Stimulated activated naive B cell treated with anti-CD40 and anti-IgM and Interleukin-4, amounts not matched to agents 10 μg/mL and 1 μg/mL and 100 μg/mL, for 72 hours (primary cell): ENCODE data around the gene SNCA.

ENCODE experiments used
- ATAC-seq, 2 donors: fragments of 150-1000 bp; cut with Tn5 transposase; replicated peaks; 2 replicates each; pipeline ENCODE4 v1.10.0; 2021; ENCODE audit warnings: moderate library complexity in 1 of 2
- DNase-seq: peaks from one replicate; pipeline ENCODE4 v3.0.0; 2021
- H3K27ac Mint-ChIP-seq: one replicate; pipeline ENCODE4 v1.8.0; 2022; ENCODE audit warnings: mild to moderate bottlenecking, mixed read lengths
- H3K27me3 Mint-ChIP-seq, 2 donors: one replicate each; pipeline ENCODE4 v1.8.0; 2022; ENCODE audit warnings: mixed read lengths in 2 of 2
- H3K36me3 Mint-ChIP-seq, 2 donors: one replicate each; pipeline ENCODE4 v1.8.0; 2022; ENCODE audit warnings: mixed read lengths in 2 of 2, mild to moderate bottlenecking in 1 of 2
- H3K4me1 Mint-ChIP-seq, 2 donors: one replicate each; pipeline ENCODE4 v1.8.0; 2022; ENCODE audit warnings: mixed read lengths in 2 of 2, mild to moderate bottlenecking in 1 of 2
- H3K4me3 Mint-ChIP-seq, 2 donors: one replicate each; pipeline ENCODE4 v1.8.0; 2022; ENCODE audit warnings: mild to moderate bottlenecking in 2 of 2, mixed read lengths in 2 of 2, moderate library complexity in 1 of 2
- H3K9me3 Mint-ChIP-seq, 2 donors: one replicate each; pipeline ENCODE4 v1.8.0; 2022; ENCODE audit warnings: mixed read lengths in 2 of 2, mild to moderate bottlenecking in 1 of 2

The SNCA gene

DNA sequence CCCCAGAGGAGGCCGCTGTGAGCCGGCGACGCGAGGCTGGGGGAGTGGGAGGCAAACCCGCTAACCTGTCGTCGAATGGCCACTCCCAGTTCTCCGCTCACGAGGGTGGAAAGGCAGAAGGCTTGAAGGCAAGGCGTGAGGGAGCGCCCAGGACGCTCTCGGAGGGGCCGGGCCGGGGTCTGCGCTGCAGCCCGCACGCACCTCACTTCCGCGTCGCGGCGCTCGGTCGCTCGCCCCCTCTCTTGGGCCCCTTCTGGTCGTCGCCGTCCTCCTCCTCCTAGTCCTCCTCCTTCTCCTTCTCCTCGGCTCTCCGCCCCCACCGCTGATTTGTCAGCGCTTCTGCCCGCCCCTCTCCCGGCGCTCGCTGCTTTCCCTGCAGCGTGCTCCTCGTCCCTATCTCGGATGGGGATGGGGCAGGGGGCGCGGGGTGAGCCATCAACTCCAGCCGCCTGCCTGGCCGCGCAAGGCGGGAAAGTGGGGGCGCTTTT is at the start of gene SNCA:
TSS of gene SNCA (minus strand) at position 265 of the 488 bp plus-strand sequence. CDS start 1,494 bp downstream, outside the sequence.
- Mint-ChIP-seq H3K4me3 (peak within 1 kb of the TSS; percentile 75 to 93), H3K4me1 (peaks cover 18 to 28% of the 10 kb centered on the region in 2 donors)
- peak; percentile 7 for DNase-seq

DNA sequence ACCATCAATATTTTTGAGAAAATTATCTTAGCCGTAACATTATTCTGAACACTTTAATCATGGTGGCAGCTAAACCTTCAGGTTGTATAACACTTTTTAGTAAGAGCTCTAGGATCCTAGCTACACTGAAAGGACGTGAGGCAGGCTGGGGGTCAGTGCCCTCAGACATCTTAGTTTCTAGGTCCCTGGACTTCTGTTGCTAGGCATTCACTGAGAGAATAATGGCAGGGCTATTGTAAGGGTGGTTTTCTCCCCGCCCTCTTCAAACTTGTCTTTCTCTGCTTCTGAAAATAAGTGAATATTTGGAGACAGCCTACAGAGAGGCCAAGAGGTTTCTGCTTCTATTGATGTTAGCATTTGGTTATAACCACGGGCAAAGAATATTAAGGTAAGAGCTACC is 42.3 kb upstream of the SNCA start:
- H3K27me3 Mint-ChIP-seq, result no peaks in the 10 kb centered on the region

More for the DNA sequence above, at the start of gene SNCA:
- no peaks in the 10 kb centered on the region for H3K9me3 Mint-ChIP-seq
- no peaks in the 10 kb centered on the region for H3K36me3 Mint-ChIP-seq
- ATAC-seq, result peak; percentile 72 to 74
- H3K27ac Mint-ChIP-seq, result peak within 1 kb of the TSS; percentile 10
- peaks cover 35 to 44% of the 10 kb centered on the region in 2 donors for H3K27me3 Mint-ChIP-seq

GRCh38 chr4:89878611-89879010 is 41.6 kb upstream of the SNCA start:
- DNase-seq (no peak), ATAC-seq (no peak)
- Mint-ChIP-seq H3K9me3 (no peaks in the 10 kb centered on the region), H3K4me3 (no peak overlapping the region), H3K27ac (no peak overlapping the region), H3K4me1 (no peaks in the 10 kb centered on the region), H3K36me3 (no peaks in the 10 kb centered on the region), H3K27me3 (no peaks in the 10 kb centered on the region)

More for the DNA sequence above, 42.3 kb upstream of the SNCA start:
- H3K4me3 Mint-ChIP-seq, result no peak overlapping the region
- no peaks in the 10 kb centered on the region for H3K4me1 Mint-ChIP-seq
- H3K36me3 Mint-ChIP-seq, result no peaks in the 10 kb centered on the region
- no peak for ATAC-seq
- no peak overlapping the region for H3K27ac Mint-ChIP-seq
- no peak for DNase-seq
- no peaks in the 10 kb centered on the region for H3K9me3 Mint-ChIP-seq

DNA sequence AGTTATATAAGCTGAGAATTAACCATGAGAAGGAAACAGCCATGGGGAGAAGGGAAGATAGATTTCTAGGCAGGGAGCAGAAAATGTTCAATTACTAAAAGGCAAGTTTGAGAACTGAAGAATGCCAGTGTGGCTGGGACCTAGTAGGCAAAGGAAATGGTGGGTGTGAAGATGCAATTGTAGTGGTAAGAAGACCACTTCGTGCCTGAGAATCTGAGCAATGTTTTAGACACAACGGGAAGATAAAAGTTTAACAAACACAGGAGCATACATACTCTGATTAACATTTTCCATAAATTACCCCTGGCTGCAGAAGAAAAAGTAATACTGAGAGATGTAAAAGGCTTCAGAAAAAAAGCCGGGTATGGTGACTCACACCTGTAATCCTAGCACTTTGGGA is 39.6 kb upstream of the SNCA start:
- Mint-ChIP-seq H3K27ac (no peak overlapping the region), H3K9me3 (no peaks in the 10 kb centered on the region), H3K4me3 (no peak overlapping the region), H3K4me1 (no peaks in the 10 kb centered on the region), H3K36me3 (no peaks in the 10 kb centered on the region), H3K27me3 (no peaks in the 10 kb centered on the region)
- ATAC-seq (no peak), DNase-seq (no peak)

DNA sequence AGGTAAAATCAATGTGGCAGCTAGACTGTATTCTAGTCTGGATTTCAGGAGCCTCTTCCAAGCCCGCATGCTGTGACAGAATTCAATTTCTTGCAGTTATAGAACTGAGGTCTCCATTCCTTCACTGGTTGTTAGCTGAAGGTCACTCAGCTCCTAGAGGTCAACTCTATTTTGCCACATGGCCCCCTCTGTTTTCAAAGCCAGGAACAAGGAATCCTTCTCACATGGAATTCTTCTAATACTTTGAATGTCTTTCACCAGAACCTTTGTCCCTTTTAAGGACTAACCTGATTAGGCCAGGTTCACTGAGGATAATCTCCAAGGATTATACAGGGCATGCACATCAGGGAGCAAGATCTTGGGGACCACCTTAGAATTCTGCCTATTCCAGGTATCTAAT is 34.2 kb upstream of the SNCA start:
- Mint-ChIP-seq H3K4me3 (no peak overlapping the region), H3K27ac (no peak overlapping the region), H3K4me1 (no peaks in the 10 kb centered on the region), H3K27me3 (no peaks in the 10 kb centered on the region), H3K9me3 (no peaks in the 10 kb centered on the region), H3K36me3 (no peaks in the 10 kb centered on the region)
- ATAC-seq (no peak), DNase-seq (no peak)

- DNase-seq, result no peak
- no peaks in the 10 kb centered on the region for H3K36me3 Mint-ChIP-seq
- no peaks in the 10 kb centered on the region for H3K9me3 Mint-ChIP-seq
- ATAC-seq, result no peak
- no peak overlapping the region for H3K27ac Mint-ChIP-seq
- no peak overlapping the region for H3K4me3 Mint-ChIP-seq
- no peaks in the 10 kb centered on the region for H3K4me1 Mint-ChIP-seq
- no peaks in the 10 kb centered on the region for H3K27me3 Mint-ChIP-seq
These were observed 32.1 kb upstream of the SNCA start for GRCh38 chr4:89868999-89869589.

DNA sequence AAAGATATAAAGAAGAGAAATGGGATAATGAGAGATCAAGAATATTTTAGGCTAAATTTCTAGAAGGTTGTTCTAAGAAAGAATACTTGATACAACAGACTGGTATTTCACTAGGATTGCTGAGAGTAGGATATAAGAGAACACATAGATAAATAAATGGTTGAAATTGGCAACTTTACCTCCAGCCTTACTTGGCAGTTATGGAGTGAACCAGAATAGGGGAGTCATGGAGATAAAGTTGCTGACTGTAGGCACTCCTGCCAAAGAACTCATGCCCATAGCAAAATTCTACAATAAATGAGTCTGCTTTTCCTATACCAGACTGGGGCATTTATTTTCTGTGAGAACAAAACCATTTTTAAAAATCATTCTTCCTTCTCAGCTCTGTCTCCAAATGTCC is 31.3 kb upstream of the SNCA start:
- no peaks in the 10 kb centered on the region for H3K36me3 Mint-ChIP-seq
- H3K9me3 Mint-ChIP-seq, result no peaks in the 10 kb centered on the region
- H3K27me3 Mint-ChIP-seq, result peaks cover 0 to 2% of the 10 kb centered on the region in 2 donors
- H3K4me3 Mint-ChIP-seq, result no peak overlapping the region
- DNase-seq (no peak), ATAC-seq (no peak)
- no peak overlapping the region for H3K27ac Mint-ChIP-seq
- no peaks in the 10 kb centered on the region for H3K4me1 Mint-ChIP-seq

- H3K27ac Mint-ChIP-seq, result no peak overlapping the region
- no peak for DNase-seq
- no peaks in the 10 kb centered on the region for H3K9me3 Mint-ChIP-seq
- no peak overlapping the region for H3K4me3 Mint-ChIP-seq
- H3K27me3 Mint-ChIP-seq, result peaks cover 0 to 6% of the 10 kb centered on the region in 2 donors
- peaks cover 0 to 1% of the 10 kb centered on the region in 2 donors for H3K4me1 Mint-ChIP-seq
- H3K36me3 Mint-ChIP-seq, result no peaks in the 10 kb centered on the region
- ATAC-seq, result no peak
These were observed 26.6 kb upstream of the SNCA start for GRCh38 chr4:89863533-89863932.

DNA sequence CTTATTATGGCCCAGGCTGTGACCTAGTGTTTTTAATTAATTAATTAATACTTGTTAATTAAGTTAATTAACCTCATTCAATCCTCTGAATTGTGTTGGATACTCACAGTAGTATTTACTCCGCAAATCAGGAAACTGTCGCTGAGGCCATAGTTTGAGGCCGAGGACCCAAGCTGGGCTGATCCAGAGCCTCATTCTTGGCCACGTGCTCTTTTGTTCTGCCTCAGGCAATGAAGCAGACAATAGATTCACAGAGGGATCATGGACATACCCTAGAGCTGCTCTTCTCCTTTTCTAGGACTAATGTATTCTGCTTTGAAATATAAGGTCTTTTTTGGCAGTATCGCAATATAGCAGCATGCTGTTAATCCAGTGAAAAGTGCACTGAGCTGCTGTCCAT is 24.0 kb upstream of the SNCA start:
- DNase-seq (no peak), ATAC-seq (no peak)
- Mint-ChIP-seq H3K4me3 (no peak overlapping the region), H3K4me1 (peaks cover 0 to 1% of the 10 kb centered on the region in 2 donors), H3K36me3 (peaks cover 0 to 2% of the 10 kb centered on the region in 2 donors), H3K9me3 (peaks cover 0 to 4% of the 10 kb centered on the region in 2 donors), H3K27me3 (peaks cover 0 to 12% of the 10 kb centered on the region in 2 donors), H3K27ac (no peak overlapping the region)

DNA sequence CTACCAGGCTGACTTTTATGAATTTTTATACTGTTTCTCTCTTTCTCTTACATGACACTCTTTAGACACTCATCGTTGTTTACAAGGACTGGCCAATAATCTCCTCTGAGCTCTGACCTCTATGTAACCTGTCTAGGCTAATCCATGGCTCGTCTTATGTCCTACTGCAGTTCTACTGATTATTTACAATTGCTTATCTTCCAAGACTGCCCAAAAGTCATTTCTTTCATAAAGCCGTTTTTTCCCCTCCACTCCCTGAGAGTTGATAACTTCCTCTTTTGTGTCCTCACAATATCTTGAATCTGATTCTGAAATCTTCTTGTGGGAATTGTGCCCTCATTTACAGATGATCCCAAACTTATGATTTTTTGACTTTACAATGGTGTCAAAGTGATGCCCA is 18.3 kb upstream of the SNCA start:
- ATAC-seq, result no peak

GRCh38 chr4:89847571-89848325 is 10.8 kb upstream of the SNCA start:
- no peak for ATAC-seq
- H3K27me3 Mint-ChIP-seq, result no peaks in the 10 kb centered on the region
- no peak overlapping the region for H3K4me3 Mint-ChIP-seq
- H3K36me3 Mint-ChIP-seq, result peaks cover 4 to 5% of the 10 kb centered on the region in 2 donors
- no peak for DNase-seq
- H3K4me1 Mint-ChIP-seq, result no peaks in the 10 kb centered on the region
- H3K27ac Mint-ChIP-seq, result no peak overlapping the region
- H3K9me3 Mint-ChIP-seq, result peaks cover 9 to 16% of the 10 kb centered on the region in 2 donors

More for the DNA sequence above, 18.3 kb upstream of the SNCA start:
- H3K9me3 Mint-ChIP-seq, result peaks cover 6 to 8% of the 10 kb centered on the region in 2 donors
- H3K4me3 Mint-ChIP-seq, result no peak overlapping the region
- H3K4me1 Mint-ChIP-seq, result no peaks in the 10 kb centered on the region
- peaks cover 0 to 7% of the 10 kb centered on the region in 2 donors for H3K27me3 Mint-ChIP-seq
- peaks cover 1 to 4% of the 10 kb centered on the region in 2 donors for H3K36me3 Mint-ChIP-seq
- H3K27ac Mint-ChIP-seq, result no peak overlapping the region
- no peak for DNase-seq

DNA sequence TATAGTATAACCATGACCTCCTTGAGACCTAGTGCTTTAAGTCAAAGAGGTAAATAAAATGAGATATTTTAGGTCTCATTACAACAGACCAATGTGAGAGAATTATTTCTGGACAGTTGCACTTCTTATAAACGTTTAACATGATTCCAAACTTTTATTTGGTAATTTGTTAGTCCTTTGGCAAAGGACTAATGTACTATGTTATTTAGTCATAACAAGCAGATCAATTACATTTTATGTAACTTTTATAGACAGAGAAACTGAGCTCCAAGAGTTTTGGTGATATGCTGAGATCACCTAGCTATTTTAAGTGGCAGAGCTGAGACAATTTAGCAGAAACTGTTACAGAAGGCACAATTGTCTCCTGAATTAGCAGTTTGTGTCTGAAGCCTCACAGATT is 2.6 kb upstream of the SNCA start:
- DNase-seq (no peak), ATAC-seq (no peak)
- H3K27ac Mint-ChIP-seq, result no peak overlapping the region
- H3K36me3 Mint-ChIP-seq, result no peaks in the 10 kb centered on the region
- H3K9me3 Mint-ChIP-seq, result no peaks in the 10 kb centered on the region
- no peak overlapping the region for H3K4me3 Mint-ChIP-seq
- peaks cover 18 to 28% of the 10 kb centered on the region in 2 donors for H3K4me1 Mint-ChIP-seq
- peaks cover 35 to 44% of the 10 kb centered on the region in 2 donors for H3K27me3 Mint-ChIP-seq

DNA sequence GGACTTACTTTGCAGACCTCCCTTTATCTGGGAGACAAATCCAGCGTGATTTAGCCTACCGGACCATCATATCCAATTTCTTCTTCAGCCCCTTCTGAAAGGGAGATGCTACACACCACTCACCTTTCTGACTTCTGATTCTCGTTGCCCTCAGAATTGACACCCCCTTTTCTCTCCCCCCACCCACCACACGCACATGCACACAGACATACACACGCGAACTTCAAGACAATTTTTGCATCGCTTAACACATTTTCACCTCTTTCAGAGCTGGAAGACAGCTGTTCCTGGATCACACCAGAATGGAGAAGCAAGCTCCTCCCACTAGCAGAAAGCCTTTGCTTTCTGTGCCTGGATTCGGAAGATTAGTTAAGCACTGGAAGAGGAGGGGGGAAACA is 1.0 kb upstream of the SNCA start:
- Mint-ChIP-seq H3K4me3 (peak overlapping the region; percentile 75 to 93), H3K27ac (no peak overlapping the region), H3K36me3 (no peaks in the 10 kb centered on the region), H3K9me3 (no peaks in the 10 kb centered on the region), H3K4me1 (peaks cover 18 to 28% of the 10 kb centered on the region in 2 donors), H3K27me3 (peaks cover 35 to 44% of the 10 kb centered on the region in 2 donors)
- ATAC-seq, result peak in 1 of 2 donors; percentile 17
- no peak for DNase-seq

GRCh38 chr4:89837385-89837992 is 528 bp upstream of the SNCA start:
- H3K4me1 Mint-ChIP-seq, result peaks cover 18 to 28% of the 10 kb centered on the region in 2 donors
- ATAC-seq (peak; percentile 69 to 71), DNase-seq (peak; percentile 3)
- H3K27me3 Mint-ChIP-seq, result peaks cover 35 to 44% of the 10 kb centered on the region in 2 donors
- H3K36me3 Mint-ChIP-seq, result no peaks in the 10 kb centered on the region
- H3K27ac Mint-ChIP-seq, result no peak overlapping the region
- H3K9me3 Mint-ChIP-seq, result no peaks in the 10 kb centered on the region
- peak overlapping the region; percentile 75 to 93 for H3K4me3 Mint-ChIP-seq
